Glutamatergic neuron (in vitro differentiated cells): ENCODE data around the gene ADCY5. TPM values are rescaled to one million over a fixed set of nuclear protein-coding genes. Genes with fewer than 3 reads are reported as not detected.

Experiments
- DNase-seq: peaks from one replicate; pipeline ENCODE4 v3.0.0; 2022
- H3K27ac Mint-ChIP-seq: one replicate; pipeline ENCODE4 v1.8.0; 2020; ENCODE audit warnings: mild to moderate bottlenecking, mixed read lengths, inconsistent platforms; ENCODE audit not compliant: unreplicated experiment
- H3K27me3 Mint-ChIP-seq: one replicate; pipeline ENCODE4 v1.8.0; 2020; ENCODE audit warnings: mild to moderate bottlenecking, moderate library complexity, mixed read lengths, inconsistent platforms; ENCODE audit not compliant: unreplicated experiment
- H3K36me3 Mint-ChIP-seq: one replicate; pipeline ENCODE4 v1.8.0; 2020; ENCODE audit warnings: mild to moderate bottlenecking, mixed read lengths, inconsistent platforms; ENCODE audit not compliant: unreplicated experiment
- H3K4me1 Mint-ChIP-seq: one replicate; pipeline ENCODE4 v1.8.0; 2020; ENCODE audit warnings: mild to moderate bottlenecking, low read depth, mixed read lengths, inconsistent platforms; ENCODE audit not compliant: unreplicated experiment
- H3K4me3 Mint-ChIP-seq: one replicate; pipeline ENCODE4 v1.8.0; 2020; ENCODE audit warnings: mild to moderate bottlenecking, mixed read lengths, inconsistent platforms; ENCODE audit not compliant: unreplicated experiment
- H3K9me3 Mint-ChIP-seq: one replicate; pipeline ENCODE4 v1.8.0; 2020; ENCODE audit warnings: mild to moderate bottlenecking, moderate library complexity, mixed read lengths, inconsistent platforms; ENCODE audit not compliant: unreplicated experiment
- total RNA-seq: library from RNA; stranded (reverse); fragmentation: NEBNext Ultra II Directional; extraction: Animal tissue kit (Norgen Biotek cat#: 25700); gene quantifications from one replicate; pipeline ENCODE4 v1.2.1, GENCODE V29; 2021; ENCODE audit not compliant: unreplicated experiment
- TF ChIP-seq, protein P1 (sequence below): fragments of 200-600 bp; sonication (generic); IDR thresholded peaks from one replicate; pipeline ENCODE4 v1.5.0; 2021; ENCODE audit not compliant: partially characterized antibody, unreplicated experiment

ADCY5 gene
- total RNA-seq, 1 donor from 2014 or later: 2.1 TPM

DNA sequence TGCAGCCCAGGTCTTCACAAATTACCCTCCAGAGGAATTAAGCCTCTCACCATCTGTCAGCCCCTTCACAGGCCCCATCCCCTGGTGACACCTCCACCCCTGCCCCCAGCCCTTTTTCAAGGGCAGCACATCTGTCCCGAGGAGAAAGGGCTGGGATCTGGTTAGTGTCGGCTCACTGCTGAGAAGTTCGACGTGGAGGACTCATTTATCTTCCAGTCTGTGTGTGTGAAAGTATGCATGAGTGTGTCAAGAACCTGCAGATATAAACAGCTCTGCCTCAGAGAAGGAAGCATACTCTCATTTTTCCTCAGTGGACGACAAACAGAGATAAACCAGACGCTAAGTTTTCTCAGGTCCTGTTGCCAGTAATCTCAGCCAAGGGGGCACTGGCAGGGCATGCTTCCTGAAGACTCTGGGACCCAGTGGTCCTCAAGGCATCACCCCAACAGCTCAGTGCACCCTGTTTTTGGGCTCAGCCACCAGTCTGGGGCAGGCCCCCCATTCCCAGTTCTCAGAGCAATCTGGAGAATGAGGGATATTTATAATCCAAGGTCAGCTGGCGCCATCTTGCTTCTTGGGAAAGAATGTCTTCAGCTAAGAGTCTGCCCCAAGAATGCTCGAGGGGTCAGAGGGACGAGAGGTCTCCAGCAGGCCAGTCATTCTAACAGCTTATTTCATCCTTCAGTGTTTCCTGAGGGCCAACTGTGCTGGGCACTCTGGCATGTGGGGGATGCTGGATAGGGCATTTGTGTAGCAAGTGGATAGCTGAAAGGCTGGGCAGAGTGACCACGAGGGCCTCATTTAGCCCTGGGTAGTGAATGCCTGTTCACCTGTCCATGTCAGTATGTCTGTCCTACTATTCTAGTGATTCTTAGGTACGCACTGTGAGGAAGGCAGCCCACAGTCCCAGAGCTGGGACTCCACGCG is 73.6 kb downstream of the ADCY5 start:
- peaks cover 9% of the 10 kb centered on the region for H3K27me3 Mint-ChIP-seq
- H3K4me1 Mint-ChIP-seq: peaks cover 9% of the 10 kb centered on the region
- H3K4me3 Mint-ChIP-seq: no peak overlapping the region
- no peaks in the 10 kb centered on the region for H3K36me3 Mint-ChIP-seq
- peaks cover 10% of the 10 kb centered on the region for H3K9me3 Mint-ChIP-seq
- TF ChIP-seq, protein P1, sequence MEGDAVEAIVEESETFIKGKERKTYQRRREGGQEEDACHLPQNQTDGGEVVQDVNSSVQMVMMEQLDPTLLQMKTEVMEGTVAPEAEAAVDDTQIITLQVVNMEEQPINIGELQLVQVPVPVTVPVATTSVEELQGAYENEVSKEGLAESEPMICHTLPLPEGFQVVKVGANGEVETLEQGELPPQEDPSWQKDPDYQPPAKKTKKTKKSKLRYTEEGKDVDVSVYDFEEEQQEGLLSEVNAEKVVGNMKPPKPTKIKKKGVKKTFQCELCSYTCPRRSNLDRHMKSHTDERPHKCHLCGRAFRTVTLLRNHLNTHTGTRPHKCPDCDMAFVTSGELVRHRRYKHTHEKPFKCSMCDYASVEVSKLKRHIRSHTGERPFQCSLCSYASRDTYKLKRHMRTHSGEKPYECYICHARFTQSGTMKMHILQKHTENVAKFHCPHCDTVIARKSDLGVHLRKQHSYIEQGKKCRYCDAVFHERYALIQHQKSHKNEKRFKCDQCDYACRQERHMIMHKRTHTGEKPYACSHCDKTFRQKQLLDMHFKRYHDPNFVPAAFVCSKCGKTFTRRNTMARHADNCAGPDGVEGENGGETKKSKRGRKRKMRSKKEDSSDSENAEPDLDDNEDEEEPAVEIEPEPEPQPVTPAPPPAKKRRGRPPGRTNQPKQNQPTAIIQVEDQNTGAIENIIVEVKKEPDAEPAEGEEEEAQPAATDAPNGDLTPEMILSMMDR: no peak
- no peak for DNase-seq
- H3K27ac Mint-ChIP-seq: no peak overlapping the region

DNA sequence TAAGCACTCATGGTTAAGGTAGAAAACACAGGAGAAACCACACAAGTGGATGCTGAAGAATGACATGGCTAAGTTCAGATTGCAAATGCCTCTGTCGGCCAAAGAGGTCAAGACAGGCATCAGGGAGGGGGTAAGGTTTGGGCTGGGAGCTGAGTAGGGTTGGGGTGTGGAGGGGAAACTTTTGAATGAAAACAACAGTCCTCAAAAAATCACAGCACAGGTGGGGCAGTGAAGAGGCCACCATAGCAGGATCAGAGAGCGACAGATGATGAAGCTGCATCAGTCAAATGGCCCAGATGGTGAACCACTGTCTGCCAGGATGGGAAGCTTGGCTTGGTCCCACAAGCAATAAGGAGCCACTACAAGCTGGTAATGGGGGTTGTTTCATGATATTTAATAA is 74.9 kb downstream of the ADCY5 start:
- Mint-ChIP-seq H3K9me3 (peaks cover 10% of the 10 kb centered on the region), H3K36me3 (peaks cover 8% of the 10 kb centered on the region), H3K27me3 (peaks cover 9% of the 10 kb centered on the region), H3K4me3 (no peak overlapping the region), H3K4me1 (peaks cover 9% of the 10 kb centered on the region), H3K27ac (no peak overlapping the region)
- TF ChIP-seq, protein P1: no peak
- no peak for DNase-seq

DNA sequence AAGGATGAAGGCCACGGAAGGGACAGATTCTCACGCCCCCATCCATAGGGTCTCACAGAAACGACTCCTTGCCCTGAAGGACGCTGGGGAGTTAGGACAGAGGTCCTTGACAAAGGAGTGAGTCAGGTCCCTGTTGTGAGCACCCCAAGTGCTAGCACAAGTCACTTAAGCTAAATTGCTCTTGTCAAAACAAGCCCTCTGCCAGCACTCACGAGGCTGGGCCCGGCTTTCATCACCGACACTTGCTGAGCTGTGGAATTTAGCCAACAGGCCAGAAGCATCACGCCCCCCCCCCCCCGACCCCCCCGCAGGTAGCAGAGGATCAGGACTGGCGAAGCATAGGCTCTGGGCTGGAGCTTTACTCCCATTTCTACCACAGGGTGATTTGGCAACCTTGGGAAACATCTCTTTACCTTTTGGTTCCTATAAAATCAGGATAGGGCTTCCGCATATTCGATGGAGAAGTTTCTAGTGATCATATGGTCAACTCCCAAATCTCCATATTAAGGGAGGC is 75.4 kb downstream of the ADCY5 start:
- Mint-ChIP-seq H3K9me3 (peaks cover 10% of the 10 kb centered on the region), H3K4me1 (peaks cover 9% of the 10 kb centered on the region), H3K4me3 (no peak overlapping the region), H3K36me3 (peaks cover 12% of the 10 kb centered on the region), H3K27ac (no peak overlapping the region), H3K27me3 (peaks cover 9% of the 10 kb centered on the region)
- TF ChIP-seq, protein P1: no peak
- DNase-seq: no peak

DNA sequence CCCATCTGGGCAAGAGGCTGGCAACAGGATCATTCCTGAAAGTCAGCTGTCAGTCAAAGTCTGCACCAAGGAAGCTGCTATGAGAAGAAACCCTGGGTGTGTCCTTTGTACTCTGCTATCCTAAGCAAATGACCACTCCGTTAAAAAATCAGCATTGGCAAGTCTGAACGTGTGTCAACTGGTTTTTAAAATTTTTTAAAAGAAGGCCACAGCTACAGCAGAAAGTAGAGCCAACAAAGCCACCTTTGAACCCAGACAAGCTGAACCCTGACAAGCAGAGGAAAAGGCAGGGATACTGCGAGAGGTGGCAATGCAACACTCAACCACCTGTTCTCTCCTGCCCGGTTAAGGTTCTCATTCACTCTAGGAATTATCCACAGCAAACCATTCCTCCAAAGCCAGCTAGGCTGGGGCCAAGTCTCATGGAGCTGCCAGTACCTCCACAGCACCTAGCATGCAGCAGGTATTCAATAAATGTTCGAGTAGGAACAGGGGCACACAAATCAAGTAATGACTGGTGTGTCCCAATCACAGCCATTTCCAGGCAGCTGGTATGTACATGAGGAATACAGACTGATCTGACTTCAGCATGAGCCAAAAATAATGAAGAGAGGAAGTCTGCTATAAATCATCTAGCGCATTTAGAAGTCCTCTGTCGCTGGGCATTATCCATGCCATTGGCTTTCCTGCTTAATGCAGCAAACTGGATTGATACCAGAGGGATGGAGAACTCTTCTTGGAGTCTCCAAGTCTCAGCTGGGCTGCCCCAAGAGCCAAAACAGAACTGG is 76.0 kb downstream of the ADCY5 start:
- peaks cover 11% of the 10 kb centered on the region for H3K27me3 Mint-ChIP-seq
- TF ChIP-seq, protein P1: no peak
- H3K27ac Mint-ChIP-seq: no peak overlapping the region

More for the DNA sequence above, 76.0 kb downstream of the ADCY5 start:
- Mint-ChIP-seq H3K9me3 (peaks cover 12% of the 10 kb centered on the region), H3K4me1 (peaks cover 9% of the 10 kb centered on the region), H3K36me3 (peaks cover 12% of the 10 kb centered on the region), H3K4me3 (no peak overlapping the region)
- DNase-seq: no peak
